Measurements from ENCODE around the gene CNOT2. TPM values are rescaled to one million over a fixed set of nuclear protein-coding genes. Genes with fewer than 3 reads are reported as not detected.

The CNOT2 gene
- 56.7 TPM for polyA plus RNA-seq (2013, experiment 1 of 2; ENCODE audit: insufficient read length)
- 53.2 TPM for polyA plus RNA-seq (2013, experiment 2 of 2; ENCODE audit: insufficient read length)

- peak; percentile 85 for DNase-seq
Observed at GRCh38 chr12:70242695-70243509, at the start of gene CNOT2. Gene CNOT2, plus strand, starts transcription at chr12:70243433. Its CDS starts 34,794 bp downstream, at chr12:70278227.

- no peak for DNase-seq
Observed at GRCh38 chr12:70194076-70194475, 49.2 kb upstream of the CNOT2 start.

- peak; percentile 24 for DNase-seq
Observed at GRCh38 chr12:70196811-70197281, 46.4 kb upstream of the CNOT2 start.

- peak; percentile 50 for DNase-seq
Observed at GRCh38 chr12:70197345-70197744, 45.9 kb upstream of the CNOT2 start.

GRCh38 chr12:70213707-70214106 is 29.5 kb upstream of the CNOT2 start:
- no peak for DNase-seq

GRCh38 chr12:70214972-70215617 is 28.1 kb upstream of the CNOT2 start:
- no peak for DNase-seq

GRCh38 chr12:70217416-70217815 is 25.8 kb upstream of the CNOT2 start:
- DNase-seq, result no peak

GRCh38 chr12:70221626-70222025 is 21.6 kb upstream of the CNOT2 start:
- DNase-seq, result no peak

- no peak for DNase-seq
Observed at GRCh38 chr12:70227911-70228310, 15.3 kb upstream of the CNOT2 start.

GRCh38 chr12:70230934-70231606 is 12.2 kb upstream of the CNOT2 start:
- no peak for DNase-seq

- DNase-seq, result no peak
Observed at GRCh38 chr12:70236990-70237389, 6.2 kb upstream of the CNOT2 start.

GRCh38 chr12:70240673-70241072 is 2.6 kb upstream of the CNOT2 start:
- DNase-seq, result no peak

GRCh38 chr12:70241845-70242244 is 1.4 kb upstream of the CNOT2 start:
- DNase-seq, result no peak

GRCh38 chr12:70243510-70244371 is 508 bp downstream of the CNOT2 start:
- DNase-seq, result peak; percentile 72

GRCh38 chr12:70244409-70244808 is 1.2 kb downstream of the CNOT2 start:
- peak; percentile 9 for DNase-seq

GRCh38 chr12:70245458-70245857 is 2.2 kb downstream of the CNOT2 start:
- DNase-seq, result no peak

GRCh38 chr12:70246580-70246979 is 3.3 kb downstream of the CNOT2 start:
- DNase-seq, result peak; percentile 70

GRCh38 chr12:70247653-70248199 is 4.5 kb downstream of the CNOT2 start:
- no peak for DNase-seq

- no peak for DNase-seq
Observed at GRCh38 chr12:70248876-70249275, 5.6 kb downstream of the CNOT2 start.

GRCh38 chr12:70249903-70250302 is 6.7 kb downstream of the CNOT2 start:
- no peak for DNase-seq

- DNase-seq, result peak; percentile 22
Observed at GRCh38 chr12:70251226-70251625, 8.0 kb downstream of the CNOT2 start.

- DNase-seq, result peak; percentile 61
Observed at GRCh38 chr12:70251661-70252060, 8.4 kb downstream of the CNOT2 start.
